Muscle of back (tissue), 11 donors: ENCODE measurements around the gene PAQR6. TPM values are rescaled to one million over a fixed set of nuclear protein-coding genes. Genes with fewer than 3 reads are reported as not detected.

Experiments
- DNase-seq, 3 donors: peaks; one replicate each; pipeline versions ENCODE4 v3.0.0 to v3.0.0-alpha.2; 2013
- polyA plus RNA-seq, 10 donors: library from polyadenylated mRNA; unstranded; fragments of 120-200 nt; gene quantifications; one replicate each; pipeline ENCODE4 v1.2.1, GENCODE V29; 2013; ENCODE audit not compliant: insufficient read length in 10 of 10

PAQR6 gene
- polyA plus RNA-seq, 10 donors, result 2.1 to 6.7 (median 3.6) TPM

DNA sequence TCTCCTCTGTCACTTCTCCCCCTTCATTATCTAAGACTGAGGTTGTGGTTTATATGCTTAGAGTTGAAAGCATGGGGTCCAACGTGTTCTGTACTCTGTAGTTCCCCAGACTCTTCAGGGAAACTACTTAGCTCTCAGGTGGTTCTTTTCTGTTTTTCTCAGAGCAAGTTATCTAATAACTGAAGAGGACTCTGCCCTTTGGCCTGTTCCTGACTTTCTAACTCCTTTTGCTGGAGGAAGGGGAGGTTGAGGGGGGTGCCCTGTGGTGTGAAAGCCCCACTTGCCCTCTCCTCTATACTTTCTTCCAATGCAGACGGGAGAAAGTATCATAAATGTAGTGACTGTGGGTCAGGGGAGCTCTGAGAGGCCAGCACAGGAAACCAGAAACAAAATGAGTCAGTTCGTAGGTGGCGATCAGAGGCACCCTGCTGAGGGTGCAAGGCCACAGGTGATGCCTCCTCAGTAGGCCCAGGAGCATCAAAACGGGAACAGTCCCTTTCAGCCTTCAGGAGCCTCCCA is 49.0 kb downstream of the PAQR6 start:
- DNase-seq, result no peak

GRCh38 chr1:156196445-156196844 is 51.4 kb downstream of the PAQR6 start:
- no peak for DNase-seq

DNA sequence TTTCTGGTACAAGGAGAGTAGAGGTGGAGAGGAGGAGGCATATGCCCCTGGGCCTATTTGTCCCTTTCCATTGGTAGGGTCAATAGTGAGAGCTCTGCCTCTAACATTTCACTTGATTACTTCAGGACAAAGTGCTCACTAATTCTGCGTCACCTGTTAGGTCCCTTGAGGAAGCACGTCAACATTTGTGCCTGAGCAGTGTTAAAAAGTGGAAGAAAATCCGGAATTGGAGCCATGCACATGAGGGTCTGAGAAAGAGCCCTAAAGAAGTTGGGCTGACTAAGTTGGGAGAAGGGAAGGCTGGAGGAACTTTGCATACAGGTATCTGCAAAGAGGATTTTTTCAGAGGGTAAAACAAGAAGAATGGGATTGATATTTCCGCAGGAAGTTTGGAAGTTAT is 52.0 kb downstream of the PAQR6 start:
- no peak for DNase-seq

DNA sequence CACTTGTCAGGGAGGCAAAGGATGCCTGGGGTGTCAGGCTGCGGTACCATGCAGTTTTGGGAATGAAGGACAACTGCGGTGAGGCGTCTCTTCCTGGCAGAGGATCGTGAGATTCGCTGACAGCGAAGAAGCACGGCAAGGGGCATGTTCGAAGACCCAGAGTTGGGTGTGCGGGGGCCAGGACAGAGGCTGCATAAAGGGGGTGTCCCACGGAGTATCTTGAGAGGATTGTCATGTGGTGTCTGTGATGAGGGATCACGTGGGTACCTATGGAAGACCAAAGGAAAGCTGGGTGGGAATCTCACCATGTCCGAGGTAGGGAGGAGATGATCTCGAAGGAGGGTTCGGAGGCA is 53.6 kb downstream of the PAQR6 start:
- no peak for DNase-seq

DNA sequence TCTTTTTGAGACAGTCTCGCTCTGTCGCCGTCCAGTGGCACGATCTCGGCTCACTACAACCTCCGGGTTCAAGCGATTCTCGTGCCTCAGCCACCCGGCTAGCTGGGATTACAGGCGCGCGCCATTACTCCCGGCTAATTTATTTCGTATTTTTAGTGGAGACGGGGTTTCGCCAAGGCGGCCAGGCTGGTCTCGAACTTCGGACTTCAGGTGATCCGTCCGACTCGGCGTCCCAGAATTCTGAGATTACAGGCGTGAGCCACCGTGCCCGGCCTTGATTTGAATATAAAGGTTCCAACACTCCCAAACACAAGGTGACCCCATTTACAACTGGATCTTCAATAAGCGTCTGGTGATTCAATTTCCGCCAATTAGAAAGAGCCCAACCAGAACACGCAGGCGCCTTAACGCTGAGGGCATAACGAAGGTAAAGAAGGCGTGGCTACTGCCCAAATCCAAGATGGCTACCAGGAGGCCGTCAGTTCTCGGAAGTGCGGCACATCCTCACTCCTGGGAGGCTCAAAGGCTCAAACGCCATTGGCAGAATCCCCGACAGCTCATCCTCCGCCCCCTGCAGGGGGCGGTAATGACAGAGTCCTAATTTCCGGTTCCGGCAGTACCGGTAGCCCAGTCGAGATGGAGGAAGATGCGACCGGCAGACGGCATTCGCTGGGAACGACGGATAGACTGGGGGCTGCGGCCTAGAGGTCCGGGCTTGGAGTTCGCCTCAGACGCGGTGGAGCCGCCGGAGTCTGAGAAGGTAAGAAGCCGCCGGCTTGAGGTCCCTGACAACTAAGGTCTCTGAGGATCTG is 54.2 kb downstream of the PAQR6 start, which contains the start of gene SLC25A44:
Gene SLC25A44 (plus strand): TSS at position 617 of the 812 bp plus-strand sequence. CDS start 5,744 bp downstream, outside the sequence.
- DNase-seq, result peak; percentile 99

Other genes with a start within 250 kb of the PAQR6 start
- 100 to 1,000 TPM; 212 to 298 (median 248) TPM for gene SSR2, start 227.1 kb downstream of the PAQR6 start, polyA plus RNA-seq
- 10 to 100 TPM; 37.6 to 47.4 (median 43.0) TPM for gene UBQLN4, start 194.3 kb downstream of the PAQR6 start, polyA plus RNA-seq
- 10 to 100 TPM; 32.4 to 46.7 (median 36.3) TPM for gene LAMTOR2, start 193.3 kb downstream of the PAQR6 start, polyA plus RNA-seq
- 10 to 100 TPM in 2 of 10 donors, under 1 TPM in 6, not detected in 2; 0.26 to 11.7 (median 0.34) TPM for gene RAB25, start 186.9 kb downstream of the PAQR6 start, polyA plus RNA-seq
- gene MEX3A, start 165.6 kb downstream of the PAQR6 start, polyA plus RNA-seq, result 10 to 100 TPM; 10.8 to 30.7 (median 21.3) TPM
- 100 to 1,000 TPM; 244 to 379 (median 270) TPM for gene LMNA, start 133.3 kb downstream of the PAQR6 start, polyA plus RNA-seq
- gene SEMA4A, start 94.5 kb downstream of the PAQR6 start, polyA plus RNA-seq, result 1 to 10 TPM; 2.0 to 7.5 (median 3.3) TPM
- gene SLC25A44, start 54.0 kb downstream of the PAQR6 start, polyA plus RNA-seq, result 10 to 100 TPM; 10.2 to 14.4 (median 11.3) TPM
- gene PMF1, start 35.0 kb downstream of the PAQR6 start, polyA plus RNA-seq, result 10 to 100 TPM; 33.6 to 46.0 (median 41.2) TPM
- 1 to 10 TPM in 7 of 10 donors, under 1 TPM in 3; 0.76 to 3.2 (median 1.5) TPM for gene BGLAP, start 5.9 kb downstream of the PAQR6 start, polyA plus RNA-seq
- 10 to 100 TPM; 40.2 to 54.9 (median 46.7) TPM for gene SMG5, start 34.8 kb upstream of the PAQR6 start, polyA plus RNA-seq
- gene TMEM79, start 36.3 kb upstream of the PAQR6 start, polyA plus RNA-seq, result 1 to 10 TPM; 3.1 to 8.0 (median 3.8) TPM
- gene GLMP, start 47.6 kb upstream of the PAQR6 start, polyA plus RNA-seq, result 10 to 100 TPM; 17.5 to 27.6 (median 21.9) TPM
- not detected for gene VHLL, start 51.3 kb upstream of the PAQR6 start, polyA plus RNA-seq
- gene CCT3, start 90.2 kb upstream of the PAQR6 start, polyA plus RNA-seq, result 100 to 1,000 TPM; 215 to 259 (median 241) TPM
- gene TSACC, start 90.5 kb upstream of the PAQR6 start, polyA plus RNA-seq, result 1 to 10 TPM in 3 of 10 donors, under 1 TPM in 7; 0.31 to 1.8 (median 0.81) TPM
- gene RHBG, start 121.2 kb upstream of the PAQR6 start, polyA plus RNA-seq, result under 1 TPM in 2 of 10 donors, not detected in 8; 0.15 TPM